ENCODE measurements around the gene RFNG. TPM values are rescaled to one million over a fixed set of nuclear protein-coding genes. Genes with fewer than 3 reads are reported as not detected.
A peak's percentile ranks its signal among the peaks of the same experiment; 100 is the strongest.

The RFNG gene
- total RNA-seq, 1 experiment from 2014 or later = 46.7 TPM

DNA sequence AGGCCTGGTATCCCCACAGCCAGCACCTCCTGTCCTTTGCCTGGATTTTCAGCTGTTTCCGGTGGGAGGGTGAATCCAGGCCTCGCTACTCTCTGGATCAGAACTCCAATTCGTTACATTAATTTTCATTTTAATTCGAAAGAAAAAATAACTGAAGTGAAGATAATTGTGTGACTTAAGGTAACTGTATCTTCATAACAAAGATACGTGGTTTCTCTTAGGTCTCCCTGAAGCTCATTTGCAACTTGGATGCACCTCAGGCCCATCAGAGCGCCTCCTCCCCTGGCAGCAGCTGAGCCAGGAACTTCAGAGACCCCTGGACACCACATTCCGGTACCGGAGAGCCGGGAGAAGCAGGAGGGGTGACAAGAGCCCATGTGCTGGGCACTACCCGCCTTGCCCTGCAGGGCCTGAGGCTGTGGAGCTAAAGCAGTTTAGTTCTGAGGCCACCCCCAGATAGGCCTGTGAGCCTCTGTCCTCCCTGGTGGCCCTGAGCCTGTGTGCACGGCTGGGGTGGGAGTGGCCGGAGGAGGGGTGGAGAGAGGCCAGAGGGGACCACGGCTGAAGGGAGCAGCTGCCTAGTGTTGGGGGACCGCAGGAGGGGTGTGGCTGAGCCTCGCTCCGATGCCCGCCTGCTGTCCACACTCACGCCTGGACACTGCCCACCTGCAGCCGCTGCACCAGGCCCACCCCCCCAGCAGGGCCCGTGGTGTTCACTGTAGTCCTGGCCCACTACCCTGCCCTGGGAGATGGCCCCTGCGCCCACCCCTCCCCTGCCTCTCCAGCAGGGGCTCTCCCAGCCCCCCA, 25.4 kb upstream of the RFNG start:
- Histone ChIP-seq H3K4me3 (ENCODE audit: low read length) (no peak overlapping the region), H3K79me2 (ENCODE audit: low read length) (no peaks in the 10 kb centered on the region), H3K9me3 (ENCODE audit: low read length) (no peaks in the 10 kb centered on the region), H3K36me3 (ENCODE audit: low read depth, low read length) (peaks cover 29% of the 10 kb centered on the region), H3K27ac (ENCODE audit: low read length) (no peak overlapping the region), H3F3A (ENCODE audit: low read length, unreplicated experiment) (no peaks in the 10 kb centered on the region), H3K4me1 (ENCODE audit: insufficient read depth, low read length) (no peaks in the 10 kb centered on the region), H3K9me2 (replicated peaks; ENCODE audit: low read length) (no peaks in the 10 kb centered on the region), H3K27me3 (ENCODE audit: low read length) (no peaks in the 10 kb centered on the region), H3K9ac (ENCODE audit: low read length) (no peak overlapping the region), H4K20me1 (ENCODE audit: low read length) (no peaks in the 10 kb centered on the region), H3K4me2 (ENCODE audit: low read length) (no peak overlapping the region), H2AFZ (ENCODE audit: low read length) (no peak overlapping the region)
- TF ChIP-seq, protein P1, sequence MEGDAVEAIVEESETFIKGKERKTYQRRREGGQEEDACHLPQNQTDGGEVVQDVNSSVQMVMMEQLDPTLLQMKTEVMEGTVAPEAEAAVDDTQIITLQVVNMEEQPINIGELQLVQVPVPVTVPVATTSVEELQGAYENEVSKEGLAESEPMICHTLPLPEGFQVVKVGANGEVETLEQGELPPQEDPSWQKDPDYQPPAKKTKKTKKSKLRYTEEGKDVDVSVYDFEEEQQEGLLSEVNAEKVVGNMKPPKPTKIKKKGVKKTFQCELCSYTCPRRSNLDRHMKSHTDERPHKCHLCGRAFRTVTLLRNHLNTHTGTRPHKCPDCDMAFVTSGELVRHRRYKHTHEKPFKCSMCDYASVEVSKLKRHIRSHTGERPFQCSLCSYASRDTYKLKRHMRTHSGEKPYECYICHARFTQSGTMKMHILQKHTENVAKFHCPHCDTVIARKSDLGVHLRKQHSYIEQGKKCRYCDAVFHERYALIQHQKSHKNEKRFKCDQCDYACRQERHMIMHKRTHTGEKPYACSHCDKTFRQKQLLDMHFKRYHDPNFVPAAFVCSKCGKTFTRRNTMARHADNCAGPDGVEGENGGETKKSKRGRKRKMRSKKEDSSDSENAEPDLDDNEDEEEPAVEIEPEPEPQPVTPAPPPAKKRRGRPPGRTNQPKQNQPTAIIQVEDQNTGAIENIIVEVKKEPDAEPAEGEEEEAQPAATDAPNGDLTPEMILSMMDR (conservative IDR thresholded peaks at IDR 0.05; ENCODE audit: low read depth, low read length) = no peak
- TF ChIP-seq EZH2 (IDR thresholded peaks at IDR 0.05; ENCODE audit: low read length, unreplicated experiment) = no peak
- no peak for TF ChIP-seq EZH2phosphoT487 (IDR thresholded peaks at IDR 0.05; ENCODE audit: borderline replicate concordance, low read length)
- peak; percentile 38 for ATAC-seq
- intact Hi-C loops (cut with micrococcal nuclease) = no loop called here
- DNase-seq = no peak
- no TSS peak for BruUV-seq (replicated peaks)
- CTCF ChIA-PET = no interaction called here
- POLR2A ChIA-PET (ENCODE audit: unreplicated experiment) = interaction anchor here (0.7 kb wide), 1 partner anchor 39 kb away, joined by 3 read pairs; no protein-coding TSS in a partner anchor

DNA sequence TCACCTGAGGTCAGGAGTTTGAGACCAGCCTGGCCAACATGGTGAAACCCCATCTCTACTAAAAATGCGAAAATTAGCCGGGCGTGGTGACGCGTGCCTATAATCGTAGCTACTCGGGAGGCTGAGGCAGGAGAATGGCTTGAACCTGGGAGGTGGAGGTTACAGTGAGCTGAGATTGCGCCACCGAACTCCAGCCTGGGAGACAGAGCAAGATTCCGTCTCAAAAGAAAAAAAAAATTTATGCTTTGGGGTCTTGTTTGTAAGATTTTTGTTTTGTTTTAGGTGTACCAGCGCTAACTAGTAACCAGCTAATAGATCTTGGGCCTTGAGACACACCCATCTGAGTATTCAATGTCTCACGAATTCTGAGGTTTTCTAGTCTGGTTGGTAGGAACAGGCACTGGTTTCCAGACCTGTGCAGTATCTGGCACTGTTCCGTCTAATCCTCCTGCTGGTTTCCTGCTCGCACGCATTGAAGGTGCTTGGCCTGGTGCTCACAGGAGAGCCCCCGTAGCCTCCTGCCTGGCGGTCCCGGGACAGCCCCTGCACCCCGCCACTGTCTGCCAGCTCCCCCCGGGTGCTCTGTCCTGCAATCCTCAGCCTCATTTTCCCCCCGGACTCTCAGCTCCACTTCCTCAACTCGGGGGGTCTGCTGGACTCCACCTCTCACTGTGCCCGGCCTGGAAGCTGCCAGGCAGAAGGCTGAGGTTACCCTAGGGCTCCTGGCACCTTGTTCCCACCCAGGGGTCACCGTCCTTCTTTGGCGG, 24.6 kb upstream of the RFNG start:
- POLR2A ChIA-PET (ENCODE audit: unreplicated experiment) = no interaction called here
- peak; percentile 29; the same call in 1 of the 2 replicates for ATAC-seq
- BruUV-seq (replicated peaks) = no TSS peak

More for the DNA sequence above, 24.6 kb upstream of the RFNG start:
- H3K4me1 ChIP-seq (ENCODE audit: insufficient read depth, low read length) = no peaks in the 10 kb centered on the region
- no peaks in the 10 kb centered on the region for H3K9me2 ChIP-seq (replicated peaks; ENCODE audit: low read length)
- intact Hi-C loops (cut with micrococcal nuclease) = no loop called here
- H3K4me2 ChIP-seq (ENCODE audit: low read length) = no peak overlapping the region
- TF ChIP-seq EZH2phosphoT487 (IDR thresholded peaks at IDR 0.05; ENCODE audit: borderline replicate concordance, low read length) (no peak), EZH2 (IDR thresholded peaks at IDR 0.05; ENCODE audit: low read length, unreplicated experiment) (no peak)
- TF ChIP-seq, protein P1 (conservative IDR thresholded peaks at IDR 0.05; ENCODE audit: low read depth, low read length) = no peak
- peaks cover 25% of the 10 kb centered on the region for H3K36me3 ChIP-seq (ENCODE audit: low read depth, low read length)
- H3K9ac ChIP-seq (ENCODE audit: low read length) = no peak overlapping the region
- CTCF ChIA-PET = no interaction called here
- H2AFZ ChIP-seq (ENCODE audit: low read length) = no peak overlapping the region
- no peaks in the 10 kb centered on the region for H3K27me3 ChIP-seq (ENCODE audit: low read length)
- DNase-seq = peak; percentile 30
- no peaks in the 10 kb centered on the region for H3F3A ChIP-seq (ENCODE audit: low read length, unreplicated experiment)
- H3K9me3 ChIP-seq (ENCODE audit: low read length) = no peaks in the 10 kb centered on the region
- H3K4me3 ChIP-seq (ENCODE audit: low read length) = no peak overlapping the region
- no peaks in the 10 kb centered on the region for H4K20me1 ChIP-seq (ENCODE audit: low read length)
- H3K27ac ChIP-seq (ENCODE audit: low read length) = no peak overlapping the region
- no peaks in the 10 kb centered on the region for H3K79me2 ChIP-seq (ENCODE audit: low read length)
